Measurements from ENCODE around the gene JAZF1. TPM values are rescaled to one million over a fixed set of nuclear protein-coding genes. Genes with fewer than 3 reads are reported as not detected.

The JAZF1 gene
- total and polyA plus RNA-seq, 10 of the 15 experiments (the other 5 are each of a cell fraction or from before 2014, with no cell fraction given) = 0.04 to 0.82 (median 0.15) TPM; not detected in 3

DNA sequence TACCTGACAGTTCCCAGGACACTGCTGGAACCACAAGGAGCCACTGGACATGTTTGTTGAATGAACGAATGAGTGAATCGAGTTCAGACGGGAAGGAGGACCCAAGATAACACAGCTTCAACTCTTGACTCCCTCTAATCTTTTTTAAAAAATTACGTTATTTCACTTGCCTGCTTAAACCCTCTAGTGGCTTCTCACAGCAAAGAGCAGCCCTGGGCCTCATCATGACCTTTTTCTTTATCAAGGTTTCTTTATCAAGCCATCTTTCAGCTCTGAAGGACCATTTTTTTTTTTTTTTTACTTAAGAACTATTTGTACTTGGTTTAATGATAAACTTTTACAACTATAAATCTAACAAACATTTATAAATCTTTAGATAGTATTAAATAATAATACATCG lies 330.1 kb downstream of the JAZF1 start (continued):
- TF ChIP-seq, protein P1, sequence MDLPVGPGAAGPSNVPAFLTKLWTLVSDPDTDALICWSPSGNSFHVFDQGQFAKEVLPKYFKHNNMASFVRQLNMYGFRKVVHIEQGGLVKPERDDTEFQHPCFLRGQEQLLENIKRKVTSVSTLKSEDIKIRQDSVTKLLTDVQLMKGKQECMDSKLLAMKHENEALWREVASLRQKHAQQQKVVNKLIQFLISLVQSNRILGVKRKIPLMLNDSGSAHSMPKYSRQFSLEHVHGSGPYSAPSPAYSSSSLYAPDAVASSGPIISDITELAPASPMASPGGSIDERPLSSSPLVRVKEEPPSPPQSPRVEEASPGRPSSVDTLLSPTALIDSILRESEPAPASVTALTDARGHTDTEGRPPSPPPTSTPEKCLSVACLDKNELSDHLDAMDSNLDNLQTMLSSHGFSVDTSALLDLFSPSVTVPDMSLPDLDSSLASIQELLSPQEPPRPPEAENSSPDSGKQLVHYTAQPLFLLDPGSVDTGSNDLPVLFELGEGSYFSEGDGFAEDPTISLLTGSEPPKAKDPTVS (IDR thresholded peaks at IDR 0.05; ENCODE audit: low read depth, low read length) = no peak
- TF ChIP-seq LARP7 (IDR thresholded peaks at IDR 0.05) (no peak), KLF5 (IDR thresholded peaks at IDR 0.05; ENCODE audit: partially characterized antibody) (no peak), CBX3 (IDR thresholded peaks at IDR 0.05; ENCODE audit: borderline replicate concordance, low read depth) (no peak)
- TF ChIP-seq, protein P2, sequence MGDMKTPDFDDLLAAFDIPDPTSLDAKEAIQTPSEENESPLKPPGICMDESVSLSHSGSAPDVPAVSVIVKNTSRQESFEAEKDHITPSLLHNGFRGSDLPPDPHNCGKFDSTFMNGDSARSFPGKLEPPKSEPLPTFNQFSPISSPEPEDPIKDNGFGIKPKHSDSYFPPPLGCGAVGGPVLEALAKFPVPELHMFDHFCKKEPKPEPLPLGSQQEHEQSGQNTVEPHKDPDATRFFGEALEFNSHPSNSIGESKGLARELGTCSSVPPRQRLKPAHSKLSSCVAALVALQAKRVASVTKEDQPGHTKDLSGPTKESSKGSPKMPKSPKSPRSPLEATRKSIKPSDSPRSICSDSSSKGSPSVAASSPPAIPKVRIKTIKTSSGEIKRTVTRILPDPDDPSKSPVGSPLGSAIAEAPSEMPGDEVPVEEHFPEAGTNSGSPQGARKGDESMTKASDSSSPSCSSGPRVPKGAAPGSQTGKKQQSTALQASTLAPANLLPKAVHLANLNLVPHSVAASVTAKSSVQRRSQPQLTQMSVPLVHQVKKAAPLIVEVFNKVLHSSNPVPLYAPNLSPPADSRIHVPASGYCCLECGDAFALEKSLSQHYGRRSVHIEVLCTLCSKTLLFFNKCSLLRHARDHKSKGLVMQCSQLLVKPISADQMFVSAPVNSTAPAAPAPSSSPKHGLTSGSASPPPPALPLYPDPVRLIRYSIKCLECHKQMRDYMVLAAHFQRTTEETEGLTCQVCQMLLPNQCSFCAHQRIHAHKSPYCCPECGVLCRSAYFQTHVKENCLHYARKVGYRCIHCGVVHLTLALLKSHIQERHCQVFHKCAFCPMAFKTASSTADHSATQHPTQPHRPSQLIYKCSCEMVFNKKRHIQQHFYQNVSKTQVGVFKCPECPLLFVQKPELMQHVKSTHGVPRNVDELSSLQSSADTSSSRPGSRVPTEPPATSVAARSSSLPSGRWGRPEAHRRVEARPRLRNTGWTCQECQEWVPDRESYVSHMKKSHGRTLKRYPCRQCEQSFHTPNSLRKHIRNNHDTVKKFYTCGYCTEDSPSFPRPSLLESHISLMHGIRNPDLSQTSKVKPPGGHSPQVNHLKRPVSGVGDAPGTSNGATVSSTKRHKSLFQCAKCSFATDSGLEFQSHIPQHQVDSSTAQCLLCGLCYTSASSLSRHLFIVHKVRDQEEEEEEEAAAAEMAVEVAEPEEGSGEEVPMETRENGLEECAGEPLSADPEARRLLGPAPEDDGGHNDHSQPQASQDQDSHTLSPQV (IDR thresholded peaks at IDR 0.05) = no peak

DNA sequence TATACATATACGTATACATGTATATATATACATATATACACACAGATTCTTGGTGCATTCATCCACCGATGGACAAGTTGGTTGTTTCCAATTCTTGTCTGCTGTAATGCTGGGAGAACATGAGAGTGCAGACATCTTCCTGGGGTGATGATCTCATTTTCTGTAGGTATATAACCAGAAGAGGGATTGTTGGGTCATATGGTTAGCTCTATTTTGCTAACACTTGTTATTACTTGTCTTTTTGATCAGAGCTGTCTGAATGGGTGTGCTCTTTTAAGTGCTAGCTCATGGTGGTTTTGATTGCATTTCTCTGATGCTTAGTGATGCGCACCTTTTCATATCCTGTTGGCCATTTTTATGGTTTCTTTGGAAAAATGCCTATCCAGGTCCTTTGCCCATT lies 334.2 kb downstream of the JAZF1 start:
- in situ Hi-C loops (cut with MboI) (no loop called here), intact Hi-C loops (cut with micrococcal nuclease; ENCODE audit: unreplicated experiment) (no loop called here)
- FAIRE-seq (no peak), ATAC-seq (no peak), DNase-seq (ENCODE audit: low read depth, low spot score) (no peak)
- SMC1A ChIA-PET (ENCODE audit: uncharacterized antibody, unreplicated experiment) = no interaction called here
- Histone ChIP-seq H3K9ac (ENCODE audit: control insufficient read depth, insufficient read depth, low read length) (no peak overlapping the region), H4K20me1 (ENCODE audit: control insufficient read depth, insufficient read depth) (no peaks in the 10 kb centered on the region), H3K9me3 (replicated peaks; ENCODE audit: control insufficient read depth, insufficient read depth, low read length) (no peaks in the 10 kb centered on the region), H3K27me3 (replicated peaks in 1 of 2; ENCODE audit: control insufficient read depth in 2 of 2, insufficient read depth in 2 of 2, low read length in 1 of 2) (no peaks in the 10 kb centered on the region), H3K4me3 (no peak overlapping the region), H3K4me2 (ENCODE audit: control insufficient read depth, insufficient read depth) (no peak overlapping the region), H3K4me1 (ENCODE audit: control insufficient read depth, insufficient read depth, low read length) (no peaks in the 10 kb centered on the region), H2AFZ (ENCODE audit: control insufficient read depth, low read depth, low read length) (no peak overlapping the region), H3K27ac (ENCODE audit: control insufficient read depth, insufficient read depth) (no peak overlapping the region), H3K79me2 (ENCODE audit: control insufficient read depth, insufficient read depth, low read length) (no peaks in the 10 kb centered on the region), H3K36me3 (ENCODE audit: control insufficient read depth in 2 of 2, insufficient read depth in 2 of 2, low read length in 1 of 2) (no peaks in the 10 kb centered on the region)
- no TSS peak for BruUV-seq (replicated peaks)
- POLR2A ChIA-PET = no interaction called here
- WGBS (ENCODE audit: insufficient coverage, insufficient replicate concordance, low lambda C conversion rate, missing lambda C conversion rate) = 76% methylated on average over 3 of the region's 3 CpGs
- CTCF ChIA-PET = interaction anchor here (1.5 kb wide), 1 partner anchor 146 kb away, joined by 3 read pairs; no protein-coding TSS in a partner anchor
- RAD21 ChIA-PET (ENCODE audit: unreplicated experiment) = no interaction called here
- TF ChIP-seq MTA3 (IDR thresholded peaks at IDR 0.05; ENCODE audit: borderline replicate concordance, low read length) = no peak
- no peak for TF ChIP-seq RCOR1 (conservative IDR thresholded peaks at IDR 0.05; ENCODE audit: low read depth, low read length)
- no peak for TF ChIP-seq EZH2 (IDR thresholded peaks at IDR 0.05; ENCODE audit: borderline replicate concordance, control insufficient read depth, low read depth, low read length)
- TF ChIP-seq, protein P3, sequence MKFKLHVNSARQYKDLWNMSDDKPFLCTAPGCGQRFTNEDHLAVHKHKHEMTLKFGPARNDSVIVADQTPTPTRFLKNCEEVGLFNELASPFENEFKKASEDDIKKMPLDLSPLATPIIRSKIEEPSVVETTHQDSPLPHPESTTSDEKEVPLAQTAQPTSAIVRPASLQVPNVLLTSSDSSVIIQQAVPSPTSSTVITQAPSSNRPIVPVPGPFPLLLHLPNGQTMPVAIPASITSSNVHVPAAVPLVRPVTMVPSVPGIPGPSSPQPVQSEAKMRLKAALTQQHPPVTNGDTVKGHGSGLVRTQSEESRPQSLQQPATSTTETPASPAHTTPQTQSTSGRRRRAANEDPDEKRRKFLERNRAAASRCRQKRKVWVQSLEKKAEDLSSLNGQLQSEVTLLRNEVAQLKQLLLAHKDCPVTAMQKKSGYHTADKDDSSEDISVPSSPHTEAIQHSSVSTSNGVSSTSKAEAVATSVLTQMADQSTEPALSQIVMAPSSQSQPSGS (IDR thresholded peaks at IDR 0.05; ENCODE audit: low read length) = no peak
- TF ChIP-seq ZNF622 (IDR thresholded peaks at IDR 0.05) = no peak
- no peak for TF ChIP-seq IRF4 (IDR thresholded peaks at IDR 0.05; ENCODE audit: low read depth, low read length)
- TF ChIP-seq YY1 (IDR thresholded peaks at IDR 0.05; ENCODE audit: low read depth, low read length) = no peak
- no peak for TF ChIP-seq RBBP5 (conservative IDR thresholded peaks at IDR 0.05)
- no peak for TF ChIP-seq CBX5 (IDR thresholded peaks at IDR 0.05; ENCODE audit: low read depth)
- no peak for TF ChIP-seq KAT2A (conservative IDR thresholded peaks at IDR 0.05; ENCODE audit: control insufficient read depth, low read depth, low read length)
- no peak for TF ChIP-seq NR2C2 (IDR thresholded peaks at IDR 0.05; ENCODE audit: borderline replicate concordance, control insufficient read depth, insufficient read length, low read depth)
- TF ChIP-seq SMC3 (IDR thresholded peaks at IDR 0.05; ENCODE audit: borderline replicate concordance, low read length) = no peak
- no peak for TF ChIP-seq NFIC (IDR thresholded peaks at IDR 0.05; ENCODE audit: low read depth, low read length)
- TF ChIP-seq SMAD1 (IDR thresholded peaks at IDR 0.05; ENCODE audit: low read depth, partially characterized antibody) = no peak
- no peak for TF ChIP-seq POLR2A (IDR thresholded peaks at IDR 0.05; ENCODE audit: low read depth, low read length)
